ENCODE results near the gene SYMPK.

SYMPK gene

DNA sequence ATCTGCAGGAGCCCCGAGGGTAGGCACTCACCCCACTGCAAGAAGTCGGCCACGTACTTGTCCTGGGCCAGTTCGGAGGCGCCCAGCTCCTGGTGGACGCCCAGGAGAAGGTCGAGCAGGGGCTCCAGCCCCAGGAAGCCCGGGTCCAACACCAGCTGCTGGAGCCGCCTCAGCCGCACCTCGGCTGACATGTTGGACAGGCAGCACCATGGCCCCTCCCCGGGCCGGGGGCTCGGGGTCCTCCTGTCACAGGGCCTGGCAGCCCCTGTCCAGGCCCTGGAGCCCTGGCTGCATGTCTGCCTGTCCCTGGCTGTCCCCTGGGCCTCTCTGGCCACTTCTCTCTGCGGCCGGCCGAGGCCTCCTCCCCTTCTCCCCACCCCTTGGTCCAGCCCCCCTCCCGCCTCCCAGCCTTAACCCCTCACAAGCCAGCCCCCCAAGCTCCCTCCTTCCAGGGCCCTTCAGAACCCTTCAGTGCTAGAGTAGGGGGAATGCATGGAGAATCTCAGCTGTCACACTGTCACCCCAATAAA, 80.7 kb downstream of the SYMPK start, which contains the start of gene DMPK:
DMPK (minus strand) TSS at position 329 of the 530 bp plus-strand sequence; CDS start at position 191, 138 bp downstream.
- peaks cover 23% of the 10 kb centered on the region for H3K4me1 ChIP-seq (ENCODE audit: insufficient read depth, insufficient read length)
- no peaks in the 10 kb centered on the region for H3K9me3 ChIP-seq (ENCODE audit: insufficient read depth, low read length)
- H3K27me3 ChIP-seq (ENCODE audit: insufficient read depth, insufficient read length), result no peaks in the 10 kb centered on the region
- DNase-seq (ENCODE audit: low read depth, low spot score), result no peak
- H3K36me3 ChIP-seq (ENCODE audit: insufficient read depth, insufficient read length, low read length), result peaks cover 50% of the 10 kb centered on the region
- TF ChIP-seq ZNF274 (IDR thresholded peaks at IDR 0.05; ENCODE audit: low read depth, low read length), result no peak
- no peak for TF ChIP-seq SUZ12 (IDR thresholded peaks at IDR 0.05; ENCODE audit: extremely low read depth, insufficient read depth, insufficient read length)
- TF ChIP-seq YY1 (IDR thresholded peaks at IDR 0.05; ENCODE audit: insufficient read depth, insufficient read length), result no peak
- peak within 1 kb of the TSS; percentile 8 for H3K4me3 ChIP-seq (ENCODE audit: insufficient read length, low read depth)
- peak within 1 kb of the TSS; percentile 74 for H3K9ac ChIP-seq (ENCODE audit: insufficient read length, low read depth)

- Histone ChIP-seq H3K36me3 (ENCODE audit: insufficient read depth, insufficient read length, low read length) (peaks cover 50% of the 10 kb centered on the region), H3K4me3 (ENCODE audit: insufficient read length, low read depth) (peak overlapping the region; percentile 8), H3K4me1 (ENCODE audit: insufficient read depth, insufficient read length) (peaks cover 27% of the 10 kb centered on the region), H3K27me3 (ENCODE audit: insufficient read depth, insufficient read length) (no peaks in the 10 kb centered on the region), H3K9ac (ENCODE audit: insufficient read length, low read depth) (peak overlapping the region; percentile 50), H3K9me3 (ENCODE audit: insufficient read depth, low read length) (no peaks in the 10 kb centered on the region)
- DNase-seq (ENCODE audit: low read depth, low spot score), result no peak
- TF ChIP-seq ZNF274 (IDR thresholded peaks at IDR 0.05; ENCODE audit: low read depth, low read length), result no peak
- TF ChIP-seq YY1 (IDR thresholded peaks at IDR 0.05; ENCODE audit: insufficient read depth, insufficient read length), result no peak
- TF ChIP-seq SUZ12 (IDR thresholded peaks at IDR 0.05; ENCODE audit: extremely low read depth, insufficient read depth, insufficient read length), result no peak
Measured at GRCh38 chr19:45781214-45782161, 81.5 kb downstream of the SYMPK start.

DNA sequence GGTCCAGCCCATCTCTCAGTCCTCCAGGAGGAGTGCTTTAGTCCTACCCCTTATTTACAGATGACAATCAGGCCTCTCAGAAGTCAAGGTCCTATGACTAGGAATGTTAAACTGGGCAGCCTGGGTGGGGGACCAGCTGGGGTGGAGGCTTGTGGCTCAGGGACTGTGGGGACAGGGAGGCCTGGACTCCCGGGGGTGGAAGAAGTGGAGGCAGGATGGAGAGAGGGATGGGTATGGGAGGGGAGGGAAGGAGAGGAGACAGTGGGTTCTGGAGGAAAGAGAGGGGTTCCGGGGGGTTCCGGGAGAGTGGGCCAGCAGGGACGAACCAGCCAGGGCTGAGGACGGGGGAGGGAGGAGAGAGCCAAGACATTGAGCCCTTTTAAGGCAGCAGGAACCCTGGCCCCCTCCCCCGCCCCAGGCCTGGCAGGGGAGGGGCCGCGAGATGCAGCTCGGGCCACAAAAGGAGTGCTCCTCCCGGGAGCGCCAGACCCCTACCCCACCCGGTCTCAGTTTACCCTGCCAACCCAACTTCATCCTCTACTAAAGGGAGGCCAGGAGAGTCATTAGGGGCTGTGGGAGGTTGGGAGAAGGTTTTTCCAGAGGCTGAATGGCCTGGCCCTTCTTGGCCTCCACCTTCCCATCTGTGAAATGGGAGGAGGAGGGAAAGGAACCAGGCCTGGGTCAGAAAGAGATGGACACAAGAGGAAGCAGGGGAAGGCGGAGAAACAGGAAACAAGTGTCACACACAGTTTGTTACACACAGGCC, 82.3 kb downstream of the SYMPK start:
- Histone ChIP-seq H3K4me1 (ENCODE audit: insufficient read depth, insufficient read length) (peaks cover 27% of the 10 kb centered on the region), H3K4me3 (ENCODE audit: insufficient read length, low read depth) (no peak overlapping the region)

DNA sequence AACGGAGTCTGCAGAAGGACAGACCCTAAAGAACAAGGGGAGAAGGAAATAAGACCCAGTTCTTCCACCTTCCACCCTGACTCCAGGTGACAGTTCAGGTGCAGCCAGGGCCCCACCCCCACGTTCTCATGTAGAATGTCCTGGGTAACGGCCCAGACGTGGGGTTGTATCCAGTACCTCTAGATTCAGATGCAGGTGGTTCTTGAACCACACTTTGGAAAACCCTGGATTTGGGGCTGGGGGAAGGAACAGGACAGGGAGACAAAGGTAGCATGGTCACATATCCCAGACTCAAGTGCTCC, 82.8 kb downstream of the SYMPK start:
- Histone ChIP-seq H3K4me3 (ENCODE audit: insufficient read length, low read depth) (no peak overlapping the region), H3K9me3 (ENCODE audit: insufficient read depth, low read length) (no peaks in the 10 kb centered on the region), H3K36me3 (ENCODE audit: insufficient read depth, insufficient read length, low read length) (peaks cover 43% of the 10 kb centered on the region), H3K27me3 (ENCODE audit: insufficient read depth, insufficient read length) (no peaks in the 10 kb centered on the region), H3K4me1 (ENCODE audit: insufficient read depth, insufficient read length) (peaks cover 27% of the 10 kb centered on the region), H3K9ac (ENCODE audit: insufficient read length, low read depth) (peak overlapping the region; percentile 26)
- DNase-seq (ENCODE audit: low read depth, low spot score), result no peak
- TF ChIP-seq YY1 (IDR thresholded peaks at IDR 0.05; ENCODE audit: insufficient read depth, insufficient read length) (no peak), SUZ12 (IDR thresholded peaks at IDR 0.05; ENCODE audit: extremely low read depth, insufficient read depth, insufficient read length) (no peak), ZNF274 (IDR thresholded peaks at IDR 0.05; ENCODE audit: low read depth, low read length) (no peak)

More for the DNA sequence above, 82.3 kb downstream of the SYMPK start:
- H3K9ac ChIP-seq (ENCODE audit: insufficient read length, low read depth), result peak overlapping the region; percentile 56
- H3K36me3 ChIP-seq (ENCODE audit: insufficient read depth, insufficient read length, low read length), result peaks cover 44% of the 10 kb centered on the region
- H3K27me3 ChIP-seq (ENCODE audit: insufficient read depth, insufficient read length), result no peaks in the 10 kb centered on the region
- TF ChIP-seq YY1 (IDR thresholded peaks at IDR 0.05; ENCODE audit: insufficient read depth, insufficient read length) (no peak), ZNF274 (IDR thresholded peaks at IDR 0.05; ENCODE audit: low read depth, low read length) (no peak), SUZ12 (IDR thresholded peaks at IDR 0.05; ENCODE audit: extremely low read depth, insufficient read depth, insufficient read length) (no peak)
- no peak for DNase-seq (ENCODE audit: low read depth, low spot score)
- H3K9me3 ChIP-seq (ENCODE audit: insufficient read depth, low read length), result no peaks in the 10 kb centered on the region

- DNase-seq (ENCODE audit: low read depth, low spot score), result no peak
- Histone ChIP-seq H3K27me3 (ENCODE audit: insufficient read depth, insufficient read length) (no peaks in the 10 kb centered on the region), H3K9me3 (ENCODE audit: insufficient read depth, low read length) (no peaks in the 10 kb centered on the region), H3K4me3 (ENCODE audit: insufficient read length, low read depth) (peak overlapping the region; percentile 28), H3K9ac (ENCODE audit: insufficient read length, low read depth) (peak overlapping the region; percentile 32), H3K36me3 (ENCODE audit: insufficient read depth, insufficient read length, low read length) (peaks cover 42% of the 10 kb centered on the region), H3K4me1 (ENCODE audit: insufficient read depth, insufficient read length) (peaks cover 24% of the 10 kb centered on the region)
- TF ChIP-seq SUZ12 (IDR thresholded peaks at IDR 0.05; ENCODE audit: extremely low read depth, insufficient read depth, insufficient read length), result no peak
- no peak for TF ChIP-seq ZNF274 (IDR thresholded peaks at IDR 0.05; ENCODE audit: low read depth, low read length)
- TF ChIP-seq YY1 (IDR thresholded peaks at IDR 0.05; ENCODE audit: insufficient read depth, insufficient read length), result no peak
Measured at GRCh38 chr19:45779231-45780145, 83.5 kb downstream of the SYMPK start.

GRCh38 chr19:45778010-45778661, 84.8 kb downstream of the SYMPK start:
- no peaks in the 10 kb centered on the region for H3K9me3 ChIP-seq (ENCODE audit: insufficient read depth, low read length)
- peaks cover 46% of the 10 kb centered on the region for H3K36me3 ChIP-seq (ENCODE audit: insufficient read depth, insufficient read length, low read length)
- H3K9ac ChIP-seq (ENCODE audit: insufficient read length, low read depth), result no peak overlapping the region

More at GRCh38 chr19:45778010-45778661, 84.8 kb downstream of the SYMPK start:
- H3K4me1 ChIP-seq (ENCODE audit: insufficient read depth, insufficient read length), result peaks cover 23% of the 10 kb centered on the region
- no peak overlapping the region for H3K4me3 ChIP-seq (ENCODE audit: insufficient read length, low read depth)
- TF ChIP-seq ZNF274 (IDR thresholded peaks at IDR 0.05; ENCODE audit: low read depth, low read length), result no peak
- no peak for TF ChIP-seq YY1 (IDR thresholded peaks at IDR 0.05; ENCODE audit: insufficient read depth, insufficient read length)
- no peak for TF ChIP-seq SUZ12 (IDR thresholded peaks at IDR 0.05; ENCODE audit: extremely low read depth, insufficient read depth, insufficient read length)
- no peak for DNase-seq (ENCODE audit: low read depth, low spot score)
- no peaks in the 10 kb centered on the region for H3K27me3 ChIP-seq (ENCODE audit: insufficient read depth, insufficient read length)

Data from NT2/D1 (cell line).